Cardiac fibroblast (primary cell): ENCODE results near the gene SNX3.
"Not testable (repeated sequence)": the region's sequence is repeated elsewhere in the genome, so short reads cannot be mapped to it uniquely, and the experiment has no call there.

Experiments
- DNase-seq, 2 donors: peaks; one replicate each; pipeline versions ENCODE4 v3.0.0 to v3.0.0-alpha.2; 2010; ENCODE audit warnings: low read depth in 2 of 2
- H3K4me3 ChIP-seq, 2 donors: replicated peaks in 1 of 2; 1 replicate in 1 of 2; 2 replicates in 1 of 2; pipeline ENCODE4 v1.5.1; 2011; ENCODE audit warnings: low read depth in 2 of 2, low read length in 2 of 2, mild to moderate bottlenecking in 2 of 2, moderate library complexity in 1 of 2
- CTCF ChIP-seq: IDR thresholded peaks from one replicate; pipeline ENCODE4 v1.5.1; 2011; ENCODE audit warnings: low read depth, mild to moderate bottlenecking, low read length, inconsistent platforms

Gene SNX3

GRCh38 chr6:108285381-108285780 is 24.5 kb upstream of the SNX3 start:
- TF ChIP-seq CTCF: no peak
- no peak for DNase-seq
- no peak overlapping the region for H3K4me3 ChIP-seq

GRCh38 chr6:108277831-108278230 is 17.0 kb upstream of the SNX3 start:
- peak in 1 of 2 donors; percentile 5 for DNase-seq
- no peak for TF ChIP-seq CTCF
- no peak overlapping the region for H3K4me3 ChIP-seq

GRCh38 chr6:108277295-108277694 is 16.5 kb upstream of the SNX3 start:
- no peak overlapping the region for H3K4me3 ChIP-seq
- TF ChIP-seq CTCF: no peak
- no peak for DNase-seq

- TF ChIP-seq CTCF: no peak
- no peak for DNase-seq
- no peak overlapping the region for H3K4me3 ChIP-seq
These were observed 15.1 kb upstream of the SNX3 start for GRCh38 chr6:108275976-108276375.

- DNase-seq: no peak
- H3K4me3 ChIP-seq: no peak overlapping the region
- TF ChIP-seq CTCF: no peak
These were observed 13.7 kb upstream of the SNX3 start for GRCh38 chr6:108274546-108274945.

GRCh38 chr6:108269955-108270354 is 9.1 kb upstream of the SNX3 start:
- DNase-seq, H3K4me3 ChIP-seq: not testable (repeated sequence)

- no peak for TF ChIP-seq CTCF
- no peak overlapping the region for H3K4me3 ChIP-seq
- no peak for DNase-seq
These were observed 8.0 kb upstream of the SNX3 start for GRCh38 chr6:108268845-108269244.
